GM21717 (cell line): ENCODE data around the gene TMED4.

Experiments
- ATAC-seq: cut with Tn5 transposase; IDR thresholded peaks from one replicate; pipeline ENCODE4 v1.9.1; 2021; ENCODE audit warnings: mild to moderate bottlenecking, moderate library complexity; ENCODE audit not compliant: unreplicated experiment

TMED4 gene

DNA sequence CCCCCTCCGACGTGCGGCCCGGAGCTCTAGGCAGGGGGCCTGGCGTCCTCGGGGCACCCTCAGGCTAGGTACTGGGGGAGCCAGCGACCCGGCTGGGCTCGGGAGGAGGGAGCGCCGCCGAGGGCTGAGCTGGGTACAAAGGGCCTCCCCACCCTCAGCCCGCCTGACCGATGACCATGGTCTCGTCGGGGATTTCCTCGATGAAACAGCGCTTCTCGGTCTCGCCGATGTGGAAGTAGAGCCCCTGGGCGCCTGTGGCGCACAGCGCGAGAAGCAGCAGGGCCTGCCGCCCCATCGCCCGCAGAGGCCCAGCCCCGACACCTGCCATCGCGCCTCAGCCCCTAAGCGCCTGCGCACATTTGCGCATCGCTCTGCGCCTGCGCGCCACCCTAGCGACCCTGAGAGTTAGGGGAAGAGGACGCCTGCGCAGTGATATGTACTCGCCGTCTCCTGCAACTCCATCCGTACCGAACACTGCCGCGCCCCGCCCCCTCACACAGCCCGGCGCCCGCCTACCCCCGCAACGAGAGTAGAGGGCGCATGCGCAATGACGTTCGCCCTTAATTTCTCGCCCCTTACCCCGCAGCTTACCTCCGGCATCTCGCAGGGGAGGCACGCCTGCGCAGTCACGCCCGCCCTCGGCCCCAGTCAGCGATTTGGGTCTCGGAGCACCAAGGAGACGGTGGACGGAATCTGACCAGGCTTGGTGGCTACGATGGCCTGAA is at the start of gene TMED4:
Gene TMED4, minus strand, starts transcription at position 353 of the 725 bp plus-strand sequence. Its CDS starts 25 bp downstream, at position 328.
- peak; percentile 73 for ATAC-seq

DNA sequence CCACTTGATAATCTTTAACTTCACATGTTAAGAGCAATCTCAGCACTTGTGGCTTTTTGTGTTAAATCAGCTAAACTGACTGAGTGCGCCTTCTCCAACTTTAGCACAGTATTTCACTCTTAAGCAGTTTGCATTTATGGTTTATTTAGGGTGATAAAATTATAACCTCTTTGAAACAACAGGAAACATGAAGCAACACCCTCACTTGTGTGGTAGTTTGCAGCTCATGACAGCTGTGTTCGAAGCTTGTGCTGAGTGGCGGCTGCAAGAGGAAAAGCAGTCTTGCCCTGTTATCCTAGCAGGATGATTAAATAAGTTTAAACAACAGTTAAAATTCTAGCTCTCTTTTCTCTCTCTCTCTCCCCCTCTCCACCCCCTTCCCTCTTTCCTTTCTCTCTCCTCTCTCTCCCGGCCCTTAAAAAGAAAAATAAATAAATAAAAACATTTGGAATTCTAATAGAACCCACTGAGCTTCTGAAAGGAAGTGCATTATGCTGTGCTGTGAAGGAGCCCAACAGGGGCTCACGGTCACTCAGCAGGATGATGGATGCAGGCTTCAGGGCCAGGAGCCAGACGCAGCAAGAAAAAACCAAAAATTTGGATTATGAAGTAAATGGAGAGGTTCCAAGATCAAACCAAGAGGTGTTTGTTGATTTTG is 49.6 kb upstream of the TMED4 start:
- ATAC-seq = no peak

DNA sequence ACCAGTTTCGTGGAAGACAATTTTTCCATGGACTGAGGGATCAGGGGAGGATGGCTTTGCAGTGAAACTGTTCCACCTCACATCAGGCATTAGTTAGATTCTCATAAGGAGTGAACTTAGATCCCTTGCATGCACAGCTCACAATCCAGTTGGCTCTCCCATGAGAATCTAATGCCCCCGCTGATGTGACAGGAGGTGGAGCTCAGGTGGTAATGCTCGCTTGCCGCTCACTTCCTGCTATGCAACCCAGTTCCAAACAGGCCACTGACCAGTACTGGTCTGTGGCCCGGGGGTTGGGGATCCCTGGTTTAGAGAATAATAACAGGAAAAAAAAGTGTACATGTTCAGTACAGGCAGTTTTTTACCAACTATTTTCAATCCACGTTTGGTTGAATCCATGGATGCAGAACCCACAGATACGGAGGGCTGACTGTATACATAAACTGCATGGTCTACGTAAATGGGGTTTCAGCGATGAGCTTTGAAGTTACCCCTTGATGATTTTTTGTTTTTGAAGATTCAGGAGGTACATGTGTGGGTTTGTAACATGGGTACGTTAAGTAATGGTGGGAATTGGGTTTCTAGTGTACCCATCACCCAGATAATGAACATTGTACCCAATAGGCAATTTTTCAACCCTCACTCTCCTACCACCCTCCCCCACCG is 48.9 kb upstream of the TMED4 start:
- no peak for ATAC-seq

DNA sequence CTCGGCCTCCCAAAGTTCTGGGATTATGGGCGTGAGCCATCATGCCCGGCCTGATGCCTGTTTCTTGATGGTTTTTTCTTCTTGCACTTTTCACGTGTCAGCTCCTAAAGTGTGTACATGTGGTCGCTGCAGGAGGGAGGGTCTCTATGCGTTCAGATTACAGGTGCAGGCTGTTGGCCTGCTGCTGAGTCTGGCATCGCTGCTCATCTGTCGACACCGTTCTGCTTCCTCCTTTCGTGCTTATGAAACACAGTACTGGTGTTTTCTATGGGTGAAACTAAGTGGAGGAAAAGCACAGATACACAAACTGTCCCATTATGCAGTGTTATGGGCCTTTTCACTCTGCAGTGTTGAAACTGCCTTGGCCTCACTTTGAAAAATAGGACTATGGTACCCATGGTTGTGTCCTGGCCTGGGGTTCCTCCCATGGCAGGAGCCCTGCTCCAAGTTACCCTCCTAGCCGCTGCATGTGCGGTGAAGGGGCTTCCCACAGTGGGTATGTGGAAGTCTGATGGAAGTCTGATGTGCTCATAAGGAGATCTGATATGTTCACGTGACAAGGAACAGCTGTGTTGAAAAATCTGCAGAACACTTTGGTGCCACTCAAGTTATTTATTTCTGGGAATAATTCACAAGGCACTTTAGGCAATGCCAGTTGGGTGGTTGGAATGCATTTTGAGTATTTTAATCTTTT is 47.9 kb upstream of the TMED4 start:
- ATAC-seq = no peak

DNA sequence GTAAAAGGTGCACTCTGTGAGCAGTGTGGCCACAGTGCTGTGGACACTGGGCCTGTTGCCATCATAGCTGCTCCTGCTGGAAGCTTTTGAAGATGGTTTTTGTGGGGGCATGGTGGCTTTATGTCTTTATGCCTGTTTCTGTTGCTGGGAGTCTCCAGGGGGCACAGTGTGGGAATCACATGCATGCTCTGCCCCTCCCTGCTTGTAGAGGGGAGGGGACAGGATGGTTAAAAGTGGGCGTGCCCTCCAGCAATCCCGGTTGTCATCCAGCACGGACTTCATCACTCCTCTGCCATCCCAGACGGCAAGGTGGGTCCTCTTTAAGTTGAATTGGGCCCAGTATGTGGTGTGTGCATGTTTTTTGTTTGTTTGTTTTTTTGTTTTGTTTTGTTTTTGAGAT is 44.6 kb upstream of the TMED4 start:
- no peak for ATAC-seq

DNA sequence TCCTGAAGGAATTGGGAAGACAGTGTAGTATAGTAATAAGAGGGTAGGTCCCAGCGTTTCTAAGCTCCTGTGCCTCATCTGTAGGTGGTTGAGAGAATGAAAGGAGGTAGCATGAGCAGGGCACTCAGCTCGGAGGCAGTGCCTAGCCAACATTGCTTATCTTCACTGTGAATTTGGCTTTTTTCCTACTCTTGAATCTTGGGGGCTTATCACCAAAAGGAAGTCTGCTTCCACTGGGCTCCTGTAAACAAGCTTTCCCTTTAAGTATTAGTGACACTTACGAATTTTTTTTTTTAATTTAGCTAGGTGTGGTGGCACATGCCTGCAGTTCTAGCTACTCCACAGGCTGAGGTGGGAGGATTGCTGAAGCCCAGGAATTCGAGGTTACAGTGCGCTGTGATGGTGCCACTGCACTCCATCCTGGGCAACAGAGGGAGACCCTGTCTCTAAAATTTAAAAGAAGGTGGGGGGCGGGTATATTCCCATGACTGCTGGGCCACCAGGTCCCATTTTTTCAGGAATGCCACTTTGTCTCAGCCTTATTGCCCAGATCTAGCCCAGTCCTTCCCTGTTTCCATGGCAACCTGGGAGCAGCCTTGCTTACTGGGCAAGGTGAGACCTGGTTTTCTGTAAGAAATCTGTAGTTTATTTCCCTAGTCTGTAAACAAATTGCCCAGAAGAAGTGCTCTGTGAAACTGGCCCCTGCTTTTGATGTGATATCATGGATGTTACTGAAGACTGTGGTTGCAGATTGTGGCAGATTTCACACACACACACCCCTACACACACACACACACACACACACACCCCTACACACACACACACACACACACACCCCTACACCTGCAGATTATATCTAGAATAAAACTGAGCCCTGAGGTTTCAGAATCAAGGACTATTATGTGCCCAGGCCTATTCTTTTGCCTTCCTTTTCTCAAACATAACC is 43.8 kb upstream of the TMED4 start:
- ATAC-seq = no peak

DNA sequence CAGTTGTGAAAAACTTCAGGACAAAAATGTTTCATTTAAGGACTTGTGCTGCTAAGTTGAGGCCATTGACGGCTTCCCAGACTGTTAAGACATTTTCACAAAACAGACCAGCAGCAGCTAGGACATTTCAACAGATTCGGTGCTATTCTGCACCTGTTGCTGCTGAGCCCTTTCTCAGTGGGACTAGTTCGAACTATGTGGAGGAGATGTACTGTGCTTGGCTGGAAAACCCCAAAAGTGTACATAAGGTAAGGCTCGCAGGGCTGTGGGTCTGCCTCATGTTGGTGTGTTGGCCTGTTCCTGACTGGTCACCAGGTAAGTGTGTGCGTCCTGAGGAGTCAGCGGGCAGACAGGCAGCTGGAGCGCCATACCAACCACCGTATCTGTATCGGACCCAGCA is 42.3 kb upstream of the TMED4 start:
- no peak for ATAC-seq

DNA sequence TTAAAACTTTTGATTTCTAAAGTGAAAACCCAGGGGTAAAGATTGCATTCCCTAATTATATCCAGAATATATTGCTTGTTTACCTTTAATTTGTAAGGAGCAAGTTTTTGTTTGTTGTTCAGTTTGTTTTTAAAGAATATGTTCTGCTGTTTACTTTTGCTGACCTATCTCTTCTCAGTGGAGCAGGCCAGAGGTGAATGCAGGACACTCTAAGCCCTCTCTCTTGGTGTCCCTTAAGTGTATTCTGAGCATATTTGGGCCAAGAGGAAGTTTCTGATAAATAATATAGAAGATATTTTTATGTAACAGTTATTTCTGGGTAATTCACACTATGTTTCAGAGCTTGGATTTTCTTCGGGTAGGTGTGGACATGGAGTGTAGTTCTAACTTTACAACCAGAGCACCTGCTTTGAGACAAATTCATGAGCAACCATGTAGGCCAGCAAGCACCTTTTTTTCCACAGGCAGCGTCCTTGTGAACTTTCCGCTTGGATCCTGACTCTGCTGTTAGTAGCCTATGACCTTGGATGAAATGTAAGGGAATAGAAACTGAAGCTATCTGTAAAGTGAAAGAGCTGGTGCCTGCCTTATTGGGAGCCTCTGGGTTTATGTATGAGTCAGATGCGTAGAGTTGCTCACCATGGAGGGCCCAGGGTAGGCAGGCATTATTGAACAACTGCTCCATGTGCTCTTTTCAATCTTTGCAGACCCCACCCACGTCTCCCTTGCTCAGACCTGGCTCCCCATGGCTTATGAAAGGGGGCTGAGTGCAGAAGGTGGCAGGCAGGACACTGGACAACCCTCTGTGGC is 40.5 kb upstream of the TMED4 start:
- ATAC-seq = peak; percentile 67

DNA sequence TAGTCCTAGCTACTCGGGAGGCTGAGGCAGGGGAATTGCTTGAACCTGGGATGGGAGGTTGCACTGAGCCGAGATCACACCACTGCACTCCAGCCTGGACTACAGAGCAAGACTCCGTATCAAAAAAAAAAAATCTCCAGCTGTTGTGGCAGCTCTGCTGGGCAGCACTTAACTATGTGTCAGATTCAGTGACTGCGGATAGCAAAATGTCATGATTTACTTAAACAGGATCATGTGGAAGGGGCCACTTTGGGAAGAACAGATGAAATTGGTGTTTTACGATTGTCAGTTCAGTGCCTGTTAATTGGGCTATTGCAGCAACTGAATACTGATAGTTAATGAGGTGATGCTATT is 39.7 kb upstream of the TMED4 start:
- ATAC-seq = no peak

DNA sequence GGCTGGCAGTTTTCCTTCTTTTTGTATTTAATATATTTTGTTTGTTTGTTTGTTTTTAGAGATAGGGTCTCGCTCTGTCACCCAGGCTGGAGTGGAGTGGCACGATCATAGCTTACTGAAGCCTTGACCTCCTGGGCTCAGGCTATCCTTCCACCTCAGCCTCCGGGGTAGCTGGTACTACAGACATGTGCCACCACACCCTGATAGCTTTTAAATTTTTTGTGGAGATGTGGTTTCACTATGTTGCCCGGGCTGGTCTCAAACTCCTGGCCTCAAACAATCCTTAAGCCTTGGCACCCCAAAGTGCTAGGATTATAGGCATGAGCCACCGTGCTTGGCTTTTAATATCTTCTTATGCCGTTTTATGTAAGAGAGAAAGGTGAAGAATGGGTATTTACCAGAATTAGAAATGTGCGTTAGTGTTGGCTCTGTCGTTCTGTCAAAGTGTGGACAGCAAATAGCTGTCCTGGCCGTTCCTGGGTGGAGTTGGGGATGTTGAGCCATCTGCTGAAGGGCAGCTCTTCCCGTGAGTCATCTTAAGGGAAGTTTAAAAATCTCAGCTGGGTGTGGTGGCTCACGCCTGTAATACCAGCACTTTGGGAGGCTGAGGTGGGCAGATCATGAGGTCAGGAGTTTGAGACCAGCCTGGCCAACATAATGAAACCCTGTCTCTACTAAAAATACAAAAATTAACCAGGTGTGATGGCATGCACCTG is 39.2 kb upstream of the TMED4 start:
- ATAC-seq = no peak

DNA sequence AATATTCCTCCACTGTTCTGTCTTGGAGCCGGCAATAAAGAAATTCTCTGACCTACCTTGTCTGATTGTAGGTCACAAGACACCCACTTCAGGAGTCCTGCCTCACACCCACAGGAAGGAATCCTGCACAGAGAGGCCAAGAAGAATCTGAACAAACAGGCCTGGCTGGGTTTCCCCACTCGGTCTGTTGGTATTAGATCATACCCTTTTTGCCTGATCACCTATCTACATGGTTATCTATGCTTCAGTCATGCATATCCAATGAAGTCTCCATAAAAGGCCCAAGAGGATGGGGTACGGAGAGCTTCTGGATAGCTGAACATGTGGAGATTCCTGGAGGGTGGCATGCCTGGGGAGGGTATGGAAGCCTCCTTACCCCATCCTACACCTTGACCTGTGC is 36.7 kb upstream of the TMED4 start:
- ATAC-seq = no peak

DNA sequence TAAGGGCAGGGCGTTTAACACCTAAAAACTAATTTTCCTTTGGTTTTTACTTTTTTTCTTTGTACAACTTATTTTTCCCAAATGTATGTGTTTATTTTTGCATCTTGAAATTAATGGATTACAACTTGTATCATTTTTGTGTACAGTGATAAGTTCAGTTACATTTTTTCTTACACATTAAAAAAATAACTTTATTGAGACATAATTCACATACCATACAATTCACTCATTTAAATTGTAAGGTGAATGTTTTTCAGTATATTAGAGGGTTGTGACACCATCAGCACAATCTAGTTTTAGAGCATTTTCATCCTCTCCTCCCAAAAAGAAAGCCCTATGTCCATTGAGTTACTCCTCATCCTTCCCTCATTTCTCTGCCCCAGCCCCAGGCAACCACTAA is 36.0 kb upstream of the TMED4 start:
- ATAC-seq = no peak

DNA sequence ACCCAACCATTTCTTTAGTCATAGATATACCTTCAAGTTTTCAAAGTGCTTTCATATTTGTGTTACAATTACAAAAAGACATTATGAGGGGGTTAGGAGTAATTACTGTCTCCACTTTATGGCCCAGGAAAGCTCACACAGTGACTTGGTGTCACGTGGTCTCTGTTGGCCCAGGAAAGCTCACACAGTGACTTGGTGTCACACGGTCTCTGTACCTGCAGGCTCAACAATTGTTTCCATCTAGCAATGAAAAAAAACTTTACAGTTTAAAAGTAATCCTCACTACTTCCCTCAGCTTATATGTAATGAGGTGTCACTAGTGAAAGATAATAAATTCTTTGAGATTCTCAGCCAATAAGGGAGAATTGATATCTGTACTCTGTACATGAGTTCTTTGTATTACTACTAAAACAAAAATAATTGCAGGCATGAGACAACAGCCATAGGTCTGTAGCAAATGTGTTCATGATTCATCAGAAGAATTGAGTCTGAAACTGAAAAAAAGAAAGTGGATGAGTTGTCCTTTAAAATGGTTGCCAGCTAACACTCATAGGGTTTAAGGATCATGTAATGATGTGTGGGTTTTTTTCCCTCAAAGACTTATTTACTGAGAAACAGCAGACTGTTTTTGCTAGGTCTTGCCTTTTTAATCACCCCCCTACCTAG is 35.3 kb upstream of the TMED4 start:
- ATAC-seq = no peak

DNA sequence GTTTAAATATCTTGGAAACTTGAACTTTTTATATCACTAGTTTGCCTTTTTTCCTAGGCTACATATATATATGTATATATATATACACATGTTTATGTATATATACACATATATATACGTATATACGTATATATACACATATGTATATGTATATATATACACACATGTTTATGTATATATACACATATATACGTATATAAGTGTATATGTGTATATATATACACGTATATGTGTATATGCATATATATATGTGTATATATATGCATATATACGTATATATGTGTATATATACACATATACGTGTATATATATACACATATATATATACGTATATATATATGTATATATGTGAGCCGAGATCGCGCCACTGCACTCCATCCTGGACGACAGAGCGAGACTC is 34.5 kb upstream of the TMED4 start:
- no peak for ATAC-seq

DNA sequence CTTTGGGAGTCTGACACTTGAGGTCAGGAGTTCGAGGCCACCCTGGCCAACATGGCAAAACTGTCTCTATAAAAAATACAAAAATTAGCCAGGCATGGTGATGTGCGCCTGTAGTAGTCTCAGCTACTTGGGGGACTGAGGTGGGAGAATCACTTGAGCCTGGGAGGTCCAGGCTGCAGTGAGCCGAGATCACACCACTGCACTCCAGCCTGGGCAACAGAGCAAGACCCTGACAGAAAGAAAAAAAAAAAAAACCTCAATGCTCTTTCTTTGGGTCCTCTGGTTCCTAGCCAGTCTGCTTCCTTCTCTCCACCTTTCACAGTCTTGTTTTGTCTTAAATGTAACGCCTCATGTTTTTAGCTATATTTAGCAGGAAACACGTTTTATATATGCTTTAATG is 33.8 kb upstream of the TMED4 start:
- ATAC-seq = no peak

DNA sequence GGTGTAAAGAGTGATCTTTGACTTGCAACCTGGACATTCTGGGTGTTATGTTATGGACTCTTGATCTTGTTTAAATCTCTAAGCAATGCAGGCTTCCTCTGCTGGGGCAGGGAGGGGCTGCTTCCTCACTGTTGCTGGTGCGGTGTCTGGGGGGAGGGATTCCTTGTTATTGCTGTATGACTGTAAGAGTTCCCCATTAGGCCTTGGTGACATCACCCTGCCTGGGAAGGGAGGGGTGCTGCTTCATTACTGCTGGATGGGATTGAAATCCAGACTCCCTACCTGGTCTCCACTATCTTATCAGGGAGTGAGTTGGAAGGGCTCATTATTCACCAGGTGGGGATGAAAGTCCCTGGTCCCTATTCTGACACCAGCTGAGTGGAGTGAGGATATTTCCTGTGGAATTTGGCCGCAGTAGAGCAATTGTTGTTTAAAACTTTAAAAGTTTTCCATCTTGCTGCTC is 33.1 kb upstream of the TMED4 start:
- no peak for ATAC-seq

DNA sequence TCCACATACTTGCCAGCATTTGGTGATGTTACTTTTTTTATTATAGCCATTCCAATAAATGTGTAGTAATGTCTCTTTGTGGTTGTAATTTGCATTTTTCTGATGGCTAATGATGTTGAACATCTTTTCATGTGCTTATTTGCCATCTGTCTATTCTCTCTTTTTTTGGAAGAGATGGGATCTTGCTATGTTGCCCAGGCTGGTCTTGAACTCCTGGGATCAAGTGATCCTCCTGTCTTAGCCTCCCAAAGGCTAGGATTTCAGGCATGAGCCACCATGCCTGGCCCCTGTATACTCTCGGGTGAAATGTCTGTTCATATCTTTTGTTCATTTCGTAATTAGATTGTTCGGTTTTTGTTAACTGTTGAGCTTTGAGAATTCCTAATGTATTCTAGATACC is 27.8 kb upstream of the TMED4 start:
- no peak for ATAC-seq

DNA sequence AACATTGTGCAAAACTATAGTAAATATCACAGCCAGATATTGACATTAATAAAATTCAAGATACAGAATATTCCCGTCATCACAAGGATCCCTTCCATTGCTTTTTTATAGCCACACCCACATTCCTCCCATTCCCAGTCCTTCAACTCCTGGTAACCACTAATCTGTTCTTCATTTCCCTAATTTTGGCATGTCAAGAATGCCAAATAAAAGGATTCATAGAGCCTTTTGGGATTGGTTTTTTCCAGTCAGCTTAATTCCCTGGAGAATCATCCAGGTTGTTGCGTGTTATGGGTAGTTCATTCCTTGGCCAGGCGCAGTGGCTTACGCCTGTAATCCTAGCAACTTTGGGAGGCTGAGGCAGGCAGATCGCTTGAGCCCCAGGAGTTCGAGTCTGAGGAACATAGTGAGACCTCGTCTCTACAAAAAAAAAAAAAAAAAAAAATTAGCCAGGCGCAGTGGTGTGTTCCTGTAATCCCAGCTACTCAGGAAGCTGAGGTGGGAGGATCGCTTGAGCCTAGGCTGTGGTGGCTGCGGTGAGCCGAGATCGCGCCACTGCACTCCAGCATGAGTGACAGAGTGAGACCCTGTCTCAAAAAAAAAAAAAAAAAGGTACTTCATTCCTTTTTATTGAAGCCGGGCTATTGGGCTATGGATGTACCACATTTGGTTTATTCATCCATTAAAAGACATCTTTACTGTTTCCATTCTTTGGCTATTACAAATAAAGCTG is 27.1 kb upstream of the TMED4 start:
- ATAC-seq = no peak
